GM12878 (cell line): ENCODE data around the gene ETV2. TPM values are rescaled to one million over a fixed set of nuclear protein-coding genes. Genes with fewer than 3 reads are reported as not detected.

Experiments
- ATAC-seq: fragments of 200-7000 bp; cut with Tn5 transposase; 3 replicates; pipeline ENCODE4 v1.9.1; 2020; ENCODE audit warnings: mild to moderate bottlenecking, moderate library complexity
- BruUV-seq: library from RNA; stranded (reverse); fragments of 400-500 nt; replicated peaks from 2 replicates; lab custom pipeline; 2021; lab: Mats Ljungman, UMichigan
- CTCF ChIA-PET: fragments of 300-600 bp; sonication (Branson Sonifier 250); formaldehyde crosslinking; extraction: SDS; loops from one replicate; lab custom pipeline; 2021; ENCODE audit warnings: inconsistent platforms; lab: Yijun Ruan, JAX
- POLR2A ChIA-PET: fragments of 350-600 bp; formaldehyde crosslinking; extraction: SDS; loops from one replicate; lab custom pipeline; 2021; ENCODE audit warnings: inconsistent platforms; lab: Charles Lee
- RAD21 ChIA-PET: fragments of 300-600 bp; sonication (Branson Sonifier 250); formaldehyde crosslinking; loops from one replicate; lab custom pipeline; 2023; ENCODE audit warnings: antibody characterized with exemption; ENCODE audit not compliant: unreplicated experiment; lab: Charles Lee
- SMC1A ChIA-PET: fragments of 300-600 bp; sonication (Branson Sonifier 250); formaldehyde crosslinking; loops from one replicate; lab custom pipeline; 2023; ENCODE audit not compliant: unreplicated experiment, uncharacterized antibody; lab: Charles Lee
- DNase-seq: peaks from one replicate; pipeline ENCODE4 v3.0.0-alpha.2; 2011; ENCODE audit warnings: low read depth, low spot score
- FAIRE-seq: peaks from 3 replicates; lab custom pipeline; 2011; peaks lifted over from hg19 to GRCh38; lab: Jason Lieb, UNC
- H2AFZ ChIP-seq: 2 replicates; pipeline ENCODE4 v1.6.0; 2011; ENCODE audit warnings: low read depth, low read length, control low read depth; ENCODE audit not compliant: control insufficient read depth
- H3K27ac ChIP-seq: 2 replicates; pipeline ENCODE4 v1.5.1; 2011; ENCODE audit warnings: control low read depth; ENCODE audit not compliant: control insufficient read depth, insufficient read depth
- H3K27me3 ChIP-seq, 2 experiments: replicated peaks in 1 of 2; 2 replicates each; pipeline versions ENCODE4 v1.6.0 to v1.6.1; 2011; ENCODE audit warnings: low read length in 1 of 2; ENCODE audit not compliant: control insufficient read depth in 2 of 2, insufficient read depth in 2 of 2
- H3K36me3 ChIP-seq, 2 experiments: 2 replicates each; pipeline ENCODE4 v1.5.1; 2011; ENCODE audit warnings: low read length in 1 of 2; ENCODE audit not compliant: control insufficient read depth in 2 of 2, insufficient read depth in 2 of 2
- H3K4me1 ChIP-seq: 2 replicates; pipeline ENCODE4 v1.6.1; 2011; ENCODE audit warnings: mild to moderate bottlenecking, low read length, moderate library complexity, mixed read lengths; ENCODE audit not compliant: control insufficient read depth, insufficient read depth
- H3K4me2 ChIP-seq: 2 replicates; pipeline ENCODE4 v1.6.0; 2011; ENCODE audit warnings: control low read depth; ENCODE audit not compliant: control insufficient read depth, insufficient read depth
- H3K4me3 ChIP-seq: fragments of 200-600 bp; sonication (generic); 2 replicates; pipeline ENCODE4 v1.5.1; 2016
- H3K79me2 ChIP-seq: 2 replicates; pipeline ENCODE4 v1.6.0; 2011; ENCODE audit warnings: low read length; ENCODE audit not compliant: control insufficient read depth, insufficient read depth
- H3K9ac ChIP-seq: 2 replicates; pipeline ENCODE4 v1.8.0; 2011; ENCODE audit warnings: low read length, control low read depth, mixed read lengths; ENCODE audit not compliant: control insufficient read depth, insufficient read depth
- H3K9me3 ChIP-seq: replicated peaks from 3 replicates; pipeline ENCODE4 v1.5.1; 2011; ENCODE audit warnings: mild to moderate bottlenecking, low read length; ENCODE audit not compliant: control insufficient read depth, insufficient read depth
- H4K20me1 ChIP-seq: 2 replicates; pipeline ENCODE4 v1.6.0; 2011; ENCODE audit not compliant: control insufficient read depth, insufficient read depth
- CTCF ChIP-seq, 3 experiments: IDR thresholded peaks in 2 of 3; conservative IDR thresholded peaks in 1 of 3; 2 replicates each; pipeline ENCODE4 v1.5.1; 2011; ENCODE audit warnings: low read depth in 3 of 3, low read length in 3 of 3, mild to moderate bottlenecking in 3 of 3, control low read depth in 2 of 3, moderate library complexity in 2 of 3, inconsistent platforms in 1 of 3, mixed read lengths in 1 of 3; ENCODE audit not compliant: control insufficient read depth in 2 of 3, insufficient read depth in 1 of 3; ENCODE audit errors: extremely low read depth in 1 of 3
- ETV6 ChIP-seq, 2 experiments: fragments of 450-650 bp in 1 of 2; IDR thresholded peaks in 1 of 2; conservative IDR thresholded peaks in 1 of 2; 2 replicates each; pipeline ENCODE4 v1.6.1; 2014; ENCODE audit warnings: antibody characterized with exemption in 1 of 2, borderline replicate concordance in 1 of 2, low read depth in 1 of 2, mild to moderate bottlenecking in 1 of 2, moderate library complexity in 1 of 2
- NFIC ChIP-seq: IDR thresholded peaks from 2 replicates; pipeline ENCODE4 v1.6.1; 2012; ENCODE audit warnings: low read depth, mild to moderate bottlenecking, inconsistent platforms, low read length, moderate library complexity
- SMC3 ChIP-seq: IDR thresholded peaks from 2 replicates; pipeline ENCODE4 v1.6.1; 2011; ENCODE audit warnings: low read length, improper control_type of control experiment, borderline replicate concordance
- SP1 ChIP-seq: IDR thresholded peaks from one replicate; pipeline ENCODE4 v1.6.1; 2011; ENCODE audit warnings: low read depth, low read length
- SREBF1 ChIP-seq: IDR thresholded peaks from 2 replicates; pipeline ENCODE4 v1.6.1; 2012; ENCODE audit warnings: mild to moderate bottlenecking, low read length
- WGBS: methylation state at CpG from one replicate; pipeline ENCODE4 v1.1.6; 2016; ENCODE audit warnings: low lambda C conversion rate; ENCODE audit not compliant: insufficient replicate concordance, insufficient coverage; ENCODE audit errors: missing lambda C conversion rate; 5-methylcytosine and 5-hydroxymethylcytosine counted together
- in situ Hi-C: fragments of 300-500 bp; cut with MboI; formaldehyde crosslinking; loops from 9 replicates; pipeline ENCODE4 v1.14.3; 2018; ENCODE audit warnings: mixed read lengths
- intact Hi-C: fragments of 100-400 bp; cut with micrococcal nuclease; formaldehyde crosslinking; loops from one replicate; pipeline ENCODE4 v1.14.2; 2022; ENCODE audit not compliant: unreplicated experiment
- polyA plus RNA-seq, 11 experiments: library from polyadenylated mRNA; depleted of rRNA in 4 of 11; unstranded in 6 of 11; stranded (reverse) in 5 of 11; fragments of >200 nt; fragmentation: Nextera tagmentation in 4 of 11; fragmentation: Illumina TruSeq in 1 of 11; extraction: Ambion mirVana in 4 of 11; extraction: Trizol in 1 of 11; gene quantifications; 1 replicate in 1 of 11; 2 replicates in 10 of 11; pipeline versions ENCODE4 v1.2.1 to v1.2.3, GENCODE V29; 2011 to 2016; ENCODE audit warnings: inconsistent platforms in 2 of 11, missing spikeins in 2 of 11, low read depth in 1 of 11
- total RNA-seq, 4 experiments: library from RNA; depleted of rRNA in 3 of 4; stranded (reverse); fragments of >200 nt in 3 of 4; fragmentation: Illumina TruSeq in 1 of 4; extraction: Trizol in 1 of 4; gene quantifications; 2 replicates each; pipeline versions ENCODE4 v1.2.1 to v1.2.3, GENCODE V29; 2013 to 2021

ETV2 gene
- total and polyA plus RNA-seq, 10 of the 15 experiments (the other 5 are each of a cell fraction or from before 2014, with no cell fraction given): 0.10 to 1.4 (median 0.54) TPM; not detected in 1

GRCh38 chr19:35613574-35613973 lies 28.0 kb upstream of the ETV2 start (continued):
- no peak for TF ChIP-seq CTCF (IDR thresholded peaks at IDR 0.05 in 2 of 3, conservative IDR thresholded peaks at IDR 0.05 in 1 of 3; ENCODE audit: control insufficient read depth in 2 of 3, extremely low read depth in 1 of 3, insufficient read depth in 1 of 3, low read depth in 3 of 3, low read length in 3 of 3)
- no peak for TF ChIP-seq ETV6 (conservative IDR thresholded peaks at IDR 0.05 in 1 of 2, IDR thresholded peaks at IDR 0.05 in 1 of 2; ENCODE audit: borderline replicate concordance in 1 of 2, low read depth in 1 of 2)

GRCh38 chr19:35615036-35615435 lies 26.5 kb upstream of the ETV2 start:
- H3K9me3 ChIP-seq: no peaks in the 10 kb centered on the region
- no peak overlapping the region for H3K4me2 ChIP-seq
- CTCF ChIA-PET: interaction anchor here (0.9 kb wide), 1 partner anchor 105 kb away, joined by 3 read pairs; no protein-coding TSS in a partner anchor
- H3K4me1 ChIP-seq: peaks cover 9% of the 10 kb centered on the region
- RAD21 ChIA-PET: no interaction called here
- H3K27ac ChIP-seq: no peak overlapping the region
- no peaks in the 10 kb centered on the region for H3K36me3 ChIP-seq
- no peak for ATAC-seq
- intact Hi-C loops: no loop called here
- no peaks in the 10 kb centered on the region for H3K27me3 ChIP-seq
- in situ Hi-C loops: no loop called here
- TF ChIP-seq SREBF1 (no peak), NFIC (no peak), SP1 (no peak), SMC3 (no peak)
- H3K9ac ChIP-seq: no peak overlapping the region
- no peak for DNase-seq
- POLR2A ChIA-PET: no interaction called here
- 97% methylated on average over 17 of the region's 17 CpGs for WGBS
- H3K79me2 ChIP-seq: peaks cover 4% of the 10 kb centered on the region
- no TSS peak for BruUV-seq
- no peak overlapping the region for H3K4me3 ChIP-seq
- SMC1A ChIA-PET: no interaction called here
- H4K20me1 ChIP-seq: no peaks in the 10 kb centered on the region
- H2AFZ ChIP-seq: no peak overlapping the region
- FAIRE-seq: no peak
